HCT116 (cell line): Measurements from ENCODE around the gene VPS39. TPM values are rescaled to one million over a fixed set of nuclear protein-coding genes. Genes with fewer than 3 reads are reported as not detected.

ENCODE experiments used
- ATAC-seq: fragments of 200-7000 bp; cut with Tn5 transposase; 2 replicates; pipeline ENCODE4 v1.9.1; 2020; ENCODE audit warnings: mild to moderate bottlenecking, moderate library complexity
- BruUV-seq: library from RNA; stranded (reverse); fragments of 400-500 nt; replicated peaks from 2 replicates; lab custom pipeline; 2021; lab: Mats Ljungman, UMichigan
- CTCF ChIA-PET: fragments of 300-600 bp; sonication (Branson Sonifier 250); formaldehyde crosslinking; loops from one replicate; lab custom pipeline; 2021; ENCODE audit warnings: antibody characterized with exemption; lab: Charles Lee
- POLR2A ChIA-PET: fragments of 300-600, 350-600 bp; sonication (Branson Sonifier 250); formaldehyde crosslinking; loops from one replicate; lab custom pipeline; 2021; ENCODE audit warnings: antibody characterized with exemption; lab: Charles Lee
- RAD21 ChIA-PET, 2 experiments: fragments of 300-600 bp; sonication (Branson Sonifier 250); formaldehyde crosslinking; loops; one replicate each; lab custom pipeline; 2023; ENCODE audit warnings: low total read pairs in 2 of 2; ENCODE audit not compliant: uncharacterized antibody in 2 of 2, unreplicated experiment in 2 of 2, low non-redundant PET in 1 of 2; lab: Charles Lee
- DNase-seq: peaks from one replicate; pipeline ENCODE4 v3.0.0-alpha.2; 2010; ENCODE audit warnings: low read depth, low spot score
- H2AFZ ChIP-seq: fragments of 200-600 bp; shearing (Covaris generic), sonication (generic); 2 replicates; pipeline ENCODE4 v1.6.1; 2017; ENCODE audit warnings: low read depth, mixed run types, mixed read lengths, antibody characterized with exemption, low read length; ENCODE audit not compliant: poor library complexity, severe bottlenecking
- H3K27ac ChIP-seq: 2 replicates; pipeline ENCODE4 v1.5.1; 2012; ENCODE audit warnings: low read depth, low read length
- H3K27me3 ChIP-seq: fragments of 200-600 bp; sonication (generic); 2 replicates; pipeline ENCODE4 v1.6.1; 2016; ENCODE audit warnings: mixed run types, low read length, mixed read lengths; ENCODE audit not compliant: insufficient read depth
- H3K36me3 ChIP-seq, 2 experiments: fragments of 200-500 bp in 1 of 2; fragments of 200-600 bp in 1 of 2; sonication (Bioruptor generic) in 1 of 2; sonication (generic) in 1 of 2; 2 replicates each; pipeline versions ENCODE4 v1.5.1 to v1.6.1; 2014 to 2016; ENCODE audit warnings: low read length in 2 of 2, inconsistent platforms in 1 of 2, mixed read lengths in 1 of 2, mixed run types in 1 of 2; ENCODE audit not compliant: insufficient read depth in 2 of 2, control insufficient read depth in 1 of 2
- H3K4me1 ChIP-seq, 2 experiments: fragments of 200-600 bp in 1 of 2; sonication (generic) in 1 of 2; 2 replicates each; pipeline versions ENCODE4 v1.5.1 to v1.6.1; 2012 to 2017; ENCODE audit warnings: low read length in 2 of 2, inconsistent platforms in 1 of 2, mild to moderate bottlenecking in 1 of 2, mixed read lengths in 1 of 2, mixed run types in 1 of 2, moderate library complexity in 1 of 2; ENCODE audit not compliant: insufficient read depth in 2 of 2, control insufficient read depth in 1 of 2
- H3K4me2 ChIP-seq: fragments of 200-600 bp; sonication (generic); 2 replicates; pipeline ENCODE4 v1.6.1; 2017; ENCODE audit warnings: mixed run types, low read length, mixed read lengths
- H3K4me3 ChIP-seq, 2 experiments: fragments of 200-600 bp in 1 of 2; sonication (generic) in 1 of 2; replicated peaks in 1 of 2; 2 replicates each; pipeline ENCODE4 v1.5.1; 2011 to 2016; ENCODE audit warnings: low read length in 2 of 2, control low read depth in 1 of 2, low read depth in 1 of 2, mild to moderate bottlenecking in 1 of 2, mixed read lengths in 1 of 2, mixed run types in 1 of 2
- H3K79me2 ChIP-seq: fragments of 200-600 bp; sonication (generic); 2 replicates; pipeline ENCODE4 v1.6.1; 2017; ENCODE audit warnings: mild to moderate bottlenecking, mixed run types, low read length, moderate library complexity, mixed read lengths; ENCODE audit not compliant: insufficient read depth
- H3K9ac ChIP-seq: fragments of 200-600 bp; sonication (generic); 2 replicates; pipeline ENCODE4 v1.6.1; 2016; ENCODE audit warnings: low read length, mixed read lengths
- H3K9me2 ChIP-seq: fragments of 200-600 bp; sonication (generic), shearing (Covaris generic); 2 replicates; pipeline ENCODE4 v1.6.1; 2017; ENCODE audit warnings: mixed run types, mild to moderate bottlenecking, moderate library complexity; ENCODE audit not compliant: insufficient read depth
- H3K9me3 ChIP-seq, 2 experiments: fragments of 200-500 bp in 1 of 2; fragments of 200-600 bp in 1 of 2; sonication (Bioruptor generic) in 1 of 2; sonication (generic) in 1 of 2; 2 replicates each; pipeline ENCODE4 v1.6.1; 2014 to 2017; ENCODE audit warnings: low read length in 2 of 2, mixed read lengths in 2 of 2, inconsistent platforms in 1 of 2, low read depth in 1 of 2, mild to moderate bottlenecking in 1 of 2, mixed run types in 1 of 2, moderate library complexity in 1 of 2; ENCODE audit not compliant: control insufficient read depth in 1 of 2, insufficient read depth in 1 of 2
- H4K20me1 ChIP-seq: fragments of 200-600 bp; sonication (generic), shearing (Covaris generic); 2 replicates; pipeline ENCODE4 v1.6.1; 2017; ENCODE audit warnings: mixed run types, mild to moderate bottlenecking, moderate library complexity; ENCODE audit not compliant: insufficient read depth
- ATF3 ChIP-seq: IDR thresholded peaks from 2 replicates; pipeline ENCODE4 v1.6.1; 2012
- CTCF ChIP-seq, 3 experiments: fragments of 200-600 bp in 1 of 3; sonication (generic) in 1 of 3; IDR thresholded peaks in 2 of 3; conservative IDR thresholded peaks in 1 of 3; 2 replicates each; pipeline ENCODE4 v1.5.1; 2012 to 2017; ENCODE audit warnings: low read depth in 2 of 3, low read length in 2 of 3, antibody characterized with exemption in 1 of 3, borderline replicate concordance in 1 of 3, control low read depth in 1 of 3, mild to moderate bottlenecking in 1 of 3, mixed read lengths in 1 of 3, mixed run types in 1 of 3, moderate library complexity in 1 of 3; ENCODE audit not compliant: insufficient read depth in 1 of 3
- EGR1 ChIP-seq: IDR thresholded peaks from 2 replicates; pipeline ENCODE4 v1.6.1; 2012; ENCODE audit warnings: low read depth
- EZH2 ChIP-seq: fragments of 200-600 bp; sonication (generic); IDR thresholded peaks from 2 replicates; pipeline ENCODE4 v1.6.1; 2017; ENCODE audit warnings: antibody characterized with exemption, mixed run types
- EZH2phosphoT487 ChIP-seq: fragments of 200-600 bp; IDR thresholded peaks from 2 replicates; pipeline ENCODE4 v1.6.1; 2018; ENCODE audit warnings: antibody characterized with exemption, borderline replicate concordance
- JUND ChIP-seq: IDR thresholded peaks from 2 replicates; pipeline ENCODE4 v1.6.1; 2012
- MAX ChIP-seq: IDR thresholded peaks from 2 replicates; pipeline ENCODE4 v1.6.1; 2012
- POLR2AphosphoS5 ChIP-seq: IDR thresholded peaks from 2 replicates; pipeline ENCODE4 v1.6.1; 2011; ENCODE audit warnings: mild to moderate bottlenecking, low read depth, low read length, moderate library complexity
- RAD21 ChIP-seq: IDR thresholded peaks from 2 replicates; pipeline ENCODE4 v1.6.1; 2012; ENCODE audit warnings: low read depth, mild to moderate bottlenecking
- REST ChIP-seq: IDR thresholded peaks from 2 replicates; pipeline ENCODE4 v1.6.1; 2012; ENCODE audit warnings: low read depth
- SIN3A ChIP-seq: IDR thresholded peaks from 2 replicates; pipeline ENCODE4 v1.6.1; 2012; ENCODE audit warnings: low read depth
- SP1 ChIP-seq: IDR thresholded peaks from 2 replicates; pipeline ENCODE4 v1.6.1; 2012; ENCODE audit warnings: low read depth
- YY1 ChIP-seq: IDR thresholded peaks from 2 replicates; pipeline ENCODE4 v1.6.1; 2011; ENCODE audit warnings: low read length, low read depth, moderate library complexity, mild to moderate bottlenecking; ENCODE audit not compliant: insufficient replicate concordance; ENCODE audit errors: extremely low read depth
- ZFX ChIP-seq: fragments of 450-650 bp; IDR thresholded peaks from 2 replicates; pipeline ENCODE4 v1.6.1; 2017
- intact Hi-C: fragments of 100-400 bp; cut with micrococcal nuclease; formaldehyde crosslinking; loops from 2 replicates; pipeline ENCODE4 v1.10.0; 2022
- total RNA-seq: library from RNA; stranded (reverse); gene quantifications from one replicate; pipeline ENCODE4 v1.2.1, GENCODE V29; 2021; ENCODE audit not compliant: unreplicated experiment

Gene VPS39
- total RNA-seq, 1 experiment from 2014 or later: 40.1 TPM

- Histone ChIP-seq H3K4me3 (no peak overlapping the region), H3K9me2 (no peaks in the 10 kb centered on the region), H3K4me1 (peaks cover 0 to 5% of the 10 kb centered on the region in 2 experiments; a peak in 1 of 4 replicates), H3K36me3 (no peaks in the 10 kb centered on the region), H3K9ac (no peak overlapping the region), H3K27ac (no peak overlapping the region), H2AFZ (no peak overlapping the region), H3K79me2 (no peaks in the 10 kb centered on the region), H3K4me2 (no peak overlapping the region), H3K9me3 (no peaks in the 10 kb centered on the region; a peak in 1 of 4 replicates), H4K20me1 (no peaks in the 10 kb centered on the region), H3K27me3 (no peaks in the 10 kb centered on the region)
- ChIA-PET POLR2A (interaction anchor here (0.5 kb wide), 1 partner anchor 118 kb away, joined by 3 read pairs; no protein-coding TSS in a partner anchor), CTCF (no interaction called here), RAD21 (no interaction called here)
- TF ChIP-seq POLR2AphosphoS5: no peak
- no peak for TF ChIP-seq SIN3A
- TF ChIP-seq RAD21: no peak
- no peak for TF ChIP-seq ZFX
- no peak for TF ChIP-seq MAX
- TF ChIP-seq ATF3: no peak
- TF ChIP-seq SP1: no peak
- TF ChIP-seq CTCF (IDR thresholded peaks at IDR 0.05 in 2 of 3, conservative IDR thresholded peaks at IDR 0.05 in 1 of 3; ENCODE audit: borderline replicate concordance in 1 of 3, insufficient read depth in 1 of 3, low read depth in 2 of 3, low read length in 2 of 3): no peak
- no peak for TF ChIP-seq JUND
- TF ChIP-seq EGR1: no peak
- TF ChIP-seq EZH2phosphoT487: no peak
- TF ChIP-seq YY1: no peak
- TF ChIP-seq REST: no peak
- no peak for TF ChIP-seq EZH2
- BruUV-seq: no TSS peak
- intact Hi-C loops: no loop called here
- DNase-seq: no peak
- no peak for ATAC-seq
These were observed 99.3 kb downstream of the VPS39 start for GRCh38 chr15:42108806-42109205.
